ENCODE results near the gene STAT5A.
A peak's percentile ranks its signal among the peaks of the same experiment; 100 is the strongest.
"Not testable (repeated sequence)": the region's sequence is repeated elsewhere in the genome, so short reads cannot be mapped to it uniquely, and the experiment has no call there.

STAT5A gene

DNA sequence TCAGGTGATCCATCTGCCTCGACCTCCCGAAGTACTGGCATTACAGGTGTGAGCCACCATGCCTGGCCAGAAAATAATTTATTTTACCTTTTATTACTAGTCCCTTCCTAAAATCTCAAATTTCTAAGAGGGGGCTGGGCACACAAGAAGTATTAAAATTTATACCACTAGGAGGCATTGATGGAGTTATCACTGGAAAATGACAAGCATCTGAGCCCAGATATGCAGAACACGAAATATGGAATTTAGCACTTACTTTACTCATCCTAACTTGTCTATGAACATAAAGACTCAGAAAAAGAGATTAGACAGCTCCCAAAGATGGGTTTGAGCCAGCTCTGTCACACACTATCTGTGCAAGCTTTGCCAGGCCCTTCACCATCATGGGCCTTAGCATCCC is 46.4 kb downstream of the STAT5A start:
- DNase-seq (ENCODE audit: low read depth) = no peak

DNA sequence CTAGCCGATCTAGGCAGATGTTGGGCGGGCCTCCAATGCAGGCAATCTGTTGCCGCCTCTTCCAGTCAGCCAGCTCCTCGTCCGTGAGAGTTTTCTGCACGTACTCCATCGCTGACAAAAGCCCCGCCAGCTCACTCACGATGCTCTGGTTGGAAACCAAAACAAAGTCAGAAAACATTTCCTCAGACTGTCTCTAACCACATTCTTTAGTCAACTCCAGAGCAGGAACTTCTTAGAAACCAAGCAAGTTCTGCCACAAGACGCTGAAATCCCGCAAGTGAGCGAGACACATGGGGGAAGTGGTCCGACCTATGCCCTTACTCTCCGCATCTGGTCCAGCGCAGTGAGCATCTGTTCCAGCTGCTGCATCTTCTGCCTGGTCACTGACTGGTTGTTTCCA is 49.1 kb downstream of the STAT5A start:
- DNase-seq (ENCODE audit: low read depth) = peak; percentile 92

DNA sequence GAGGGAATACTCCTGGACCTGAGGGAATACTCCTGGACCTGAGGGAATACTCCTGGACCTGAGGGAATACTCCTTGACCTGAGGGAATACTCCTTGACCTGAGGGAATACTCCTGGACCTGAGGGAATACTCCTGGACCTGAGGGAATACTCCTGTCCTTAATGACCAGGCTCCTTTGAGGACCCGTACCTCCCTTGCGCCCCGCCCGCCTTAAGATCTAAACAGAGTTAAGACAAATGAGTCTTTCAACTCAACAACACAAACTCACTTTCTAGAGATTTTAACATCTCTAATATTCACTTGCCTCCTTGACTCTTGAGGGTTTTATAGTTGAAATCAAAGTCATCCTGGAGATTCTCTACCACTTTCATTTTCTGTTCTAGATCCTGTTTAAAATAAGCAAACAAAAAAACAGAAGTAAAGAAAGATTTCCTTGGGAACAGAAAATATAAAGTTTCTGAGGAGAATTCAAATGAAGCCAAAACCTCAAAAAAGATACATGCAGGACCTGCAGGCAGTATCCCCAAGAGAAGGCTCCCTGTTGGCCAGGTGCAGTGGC is 50.2 kb downstream of the STAT5A start:
- no peak for DNase-seq (ENCODE audit: low read depth)

DNA sequence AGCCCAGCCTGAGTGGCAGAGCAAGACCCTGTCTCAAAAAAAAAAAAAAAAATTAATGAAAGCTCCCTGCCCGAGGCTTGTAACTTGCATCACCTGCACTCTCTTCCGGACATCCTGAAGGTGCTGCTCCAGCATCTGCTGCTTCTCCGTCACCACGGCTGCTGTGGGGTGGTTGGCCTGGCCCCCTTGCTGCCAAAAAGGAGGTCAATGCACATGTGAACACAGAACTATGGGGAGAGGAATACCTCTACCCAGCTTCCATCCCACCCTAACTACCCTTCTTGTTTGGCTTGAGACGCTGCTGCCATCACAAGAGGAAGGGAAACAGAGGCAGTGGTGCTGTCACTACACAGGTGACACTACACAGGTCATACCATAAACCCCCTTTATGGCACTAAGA is 50.9 kb downstream of the STAT5A start:
- DNase-seq (ENCODE audit: low read depth) = no peak

- no peak for DNase-seq (ENCODE audit: low read depth)
Observed at GRCh38 chr17:42340691-42341127, 52.4 kb downstream of the STAT5A start.

- DNase-seq (ENCODE audit: low read depth) = no peak
Observed at GRCh38 chr17:42341568-42341967, 53.3 kb downstream of the STAT5A start.

GRCh38 chr17:42342242-42343008 is 54.1 kb downstream of the STAT5A start:
- no peak for DNase-seq (ENCODE audit: low read depth)

DNA sequence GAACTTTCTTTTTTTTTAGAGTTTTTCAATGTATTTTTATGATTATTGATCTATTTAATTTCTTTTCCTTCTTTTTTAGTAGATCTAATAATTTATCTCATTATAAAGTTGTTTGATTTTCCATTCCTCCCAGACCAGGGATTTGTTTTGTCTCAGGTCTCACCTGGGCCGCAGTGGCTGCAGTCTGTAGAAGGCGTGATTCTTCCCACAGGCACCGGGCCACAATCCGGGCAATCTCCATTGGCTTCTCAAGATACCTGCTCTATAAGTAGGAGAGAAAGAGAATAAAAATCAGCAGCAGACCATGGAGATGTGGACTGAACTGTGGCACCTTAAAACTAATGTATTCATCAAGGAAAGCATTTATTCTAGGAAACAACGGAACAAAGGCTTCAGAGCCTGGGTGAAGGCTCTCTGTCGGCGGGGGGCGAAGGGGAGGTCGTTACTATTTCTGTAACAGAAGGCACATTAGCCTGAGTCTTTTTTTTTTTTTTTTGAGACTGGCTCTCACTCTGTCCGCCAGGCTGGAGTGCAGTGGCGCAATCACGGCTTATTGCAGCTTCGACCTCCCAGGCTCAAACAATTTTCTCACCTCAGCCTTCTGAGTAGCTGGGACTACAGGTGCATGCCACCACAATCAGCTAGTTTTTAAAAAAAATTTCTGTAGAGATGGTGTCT is 57.2 kb downstream of the STAT5A start:
- no peak for DNase-seq (ENCODE audit: low read depth)

- DNase-seq (ENCODE audit: low read depth) = no peak
Observed at GRCh38 chr17:42346481-42346880, 58.2 kb downstream of the STAT5A start.

DNA sequence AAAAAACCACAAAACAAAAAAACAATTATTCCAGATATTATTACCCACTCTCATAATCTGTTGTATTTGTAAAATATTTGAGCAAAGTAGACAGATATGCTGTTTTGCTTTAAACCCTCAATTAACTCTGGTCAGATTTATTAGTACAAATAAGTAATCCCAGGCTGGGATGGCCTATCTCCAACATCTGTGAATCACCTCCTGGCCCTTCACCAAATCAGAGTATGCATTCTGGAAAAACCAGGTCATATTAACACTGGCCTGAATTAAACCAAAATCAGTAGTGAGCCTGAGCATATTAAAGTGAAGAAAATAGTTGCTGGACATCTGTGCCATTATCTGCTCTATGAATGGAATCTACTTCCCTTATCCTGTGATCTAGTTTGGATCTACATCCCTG is 58.9 kb downstream of the STAT5A start:
- DNase-seq (ENCODE audit: low read depth) = peak; percentile 81

DNA sequence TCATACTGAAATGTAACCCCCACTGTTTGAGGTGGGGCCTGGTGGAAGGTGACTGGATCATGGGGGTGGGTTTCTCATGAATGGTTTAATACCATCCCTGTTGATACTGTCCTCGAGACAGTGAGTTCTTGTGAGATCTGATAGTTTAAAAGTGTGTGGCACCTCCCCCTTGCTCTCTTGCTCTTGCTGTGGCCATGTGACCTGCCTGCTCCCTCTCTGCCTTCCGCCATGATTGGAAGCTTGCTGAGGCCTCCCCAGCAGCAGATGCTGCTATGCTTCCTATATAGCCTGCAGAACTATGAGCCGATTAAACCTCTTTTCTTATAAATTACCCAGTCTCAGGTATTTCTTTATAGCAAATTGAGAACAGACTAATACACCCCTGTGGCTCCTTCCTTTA is 59.3 kb downstream of the STAT5A start:
- no peak for DNase-seq (ENCODE audit: low read depth)

GRCh38 chr17:42348104-42348503 is 59.8 kb downstream of the STAT5A start:
- no peak for DNase-seq (ENCODE audit: low read depth)

- DNase-seq (ENCODE audit: low read depth) = peak; percentile 78
Observed at GRCh38 chr17:42354956-42355843, 66.9 kb downstream of the STAT5A start.

DNA sequence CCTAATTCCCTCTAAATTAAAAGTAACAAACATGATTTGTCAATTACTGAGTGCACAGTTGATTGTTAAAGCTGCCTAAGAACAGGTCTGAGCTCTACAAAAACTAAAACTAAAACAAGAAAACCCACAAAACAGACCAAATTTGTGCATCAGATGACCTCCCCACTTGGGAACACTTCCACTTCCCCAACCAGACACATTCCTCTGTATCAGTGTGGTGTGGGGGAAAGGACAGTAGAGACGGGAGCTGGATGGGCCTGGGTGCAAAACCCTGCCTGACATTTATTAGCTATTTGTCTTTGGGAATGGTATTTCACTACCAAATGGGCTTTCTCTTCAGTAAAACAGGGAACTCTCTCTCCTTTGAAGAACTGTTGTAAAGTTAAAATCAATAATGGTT is 70.1 kb downstream of the STAT5A start:
- no peak for DNase-seq (ENCODE audit: low read depth)

- DNase-seq (ENCODE audit: low read depth) = no peak
Observed at GRCh38 chr17:42359133-42359532, 70.8 kb downstream of the STAT5A start.

DNA sequence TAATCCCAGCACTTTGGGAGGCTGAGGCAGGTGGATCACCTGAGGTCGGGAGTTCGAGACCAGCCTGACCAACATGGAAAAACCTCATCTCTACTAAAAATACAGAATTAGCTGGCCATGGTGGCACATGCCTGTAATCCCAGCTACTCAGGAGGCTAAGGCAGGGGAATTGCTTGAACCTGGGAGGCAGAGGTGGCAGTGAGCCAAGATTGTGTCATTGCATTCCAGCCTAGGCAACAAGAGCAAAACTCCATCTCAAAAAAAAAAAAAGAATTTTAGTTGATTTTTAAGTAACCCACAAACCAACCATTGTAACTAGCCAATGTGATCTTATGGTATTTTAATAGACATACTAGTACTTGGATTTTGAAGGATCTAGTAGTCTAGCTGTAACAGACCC is 72.1 kb downstream of the STAT5A start:
- not testable (repeated sequence) for DNase-seq (ENCODE audit: low read depth)

Measured in stromal cell of bone marrow (primary cell).